Stimulated activated naive CD4-positive, alpha-beta T cell treated with Interleukin-2 at 50 U/mL for 16 hours (primary cell): ENCODE measurements around the gene TBC1D3K.
"Not testable (repeated sequence)": the region's sequence is repeated elsewhere in the genome, so short reads cannot be mapped to it uniquely, and the experiment has no call there.

Experiments
- DNase-seq: peaks from one replicate; lab custom pipeline; 2025; lab: John Stamatoyannopoulos, UW

Gene TBC1D3K

GRCh38 chr17:37924115-37924514 is at the start of gene TBC1D3K:
TBC1D3K (plus strand) TSS chr17:37924415; CDS start chr17:37926000, 1,585 bp downstream.
- not testable (repeated sequence) for DNase-seq

- DNase-seq: no peak
Observed at GRCh38 chr17:37884516-37884915, 39.7 kb upstream of the TBC1D3K start.

- no peak for DNase-seq
Observed at GRCh38 chr17:37885136-37885535, 39.1 kb upstream of the TBC1D3K start.

- DNase-seq: no peak
Observed at GRCh38 chr17:37888881-37889280, 35.3 kb upstream of the TBC1D3K start.

- not testable (repeated sequence) for DNase-seq
Observed at GRCh38 chr17:37896961-37897360, 27.3 kb upstream of the TBC1D3K start.
